ENCODE measurements around the gene ADGRV1.

ADGRV1 gene

DNA sequence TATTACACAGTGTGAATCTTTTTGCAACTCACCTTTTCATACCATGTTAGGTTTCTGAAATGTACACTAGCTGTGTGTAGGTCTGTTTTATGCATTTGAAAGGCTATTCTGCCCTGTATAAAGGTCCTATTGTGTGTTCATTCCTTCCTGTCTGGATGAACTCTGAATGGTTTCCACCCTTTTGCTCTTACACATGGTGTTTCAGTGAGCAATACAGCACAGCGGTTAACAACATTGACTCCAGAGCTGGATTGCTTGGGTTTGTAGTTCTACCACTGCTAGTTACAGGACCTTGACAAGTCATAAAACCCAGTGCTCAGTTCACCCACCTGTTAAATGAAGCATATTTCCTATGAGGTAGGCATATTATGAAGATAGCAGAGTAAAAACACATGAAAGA lies 331.6 kb downstream of the ADGRV1 start:
- TF ChIP-seq FOXP2 (optimal IDR thresholded peaks at IDR 0.05; ENCODE audit: borderline replicate concordance, extremely low read depth, extremely low read length, insufficient read depth) = no peak
- TF ChIP-seq TAF1 (IDR thresholded peaks at IDR 0.05; ENCODE audit: borderline replicate concordance, insufficient read depth, low read length) = no peak
- TF ChIP-seq, protein P1, sequence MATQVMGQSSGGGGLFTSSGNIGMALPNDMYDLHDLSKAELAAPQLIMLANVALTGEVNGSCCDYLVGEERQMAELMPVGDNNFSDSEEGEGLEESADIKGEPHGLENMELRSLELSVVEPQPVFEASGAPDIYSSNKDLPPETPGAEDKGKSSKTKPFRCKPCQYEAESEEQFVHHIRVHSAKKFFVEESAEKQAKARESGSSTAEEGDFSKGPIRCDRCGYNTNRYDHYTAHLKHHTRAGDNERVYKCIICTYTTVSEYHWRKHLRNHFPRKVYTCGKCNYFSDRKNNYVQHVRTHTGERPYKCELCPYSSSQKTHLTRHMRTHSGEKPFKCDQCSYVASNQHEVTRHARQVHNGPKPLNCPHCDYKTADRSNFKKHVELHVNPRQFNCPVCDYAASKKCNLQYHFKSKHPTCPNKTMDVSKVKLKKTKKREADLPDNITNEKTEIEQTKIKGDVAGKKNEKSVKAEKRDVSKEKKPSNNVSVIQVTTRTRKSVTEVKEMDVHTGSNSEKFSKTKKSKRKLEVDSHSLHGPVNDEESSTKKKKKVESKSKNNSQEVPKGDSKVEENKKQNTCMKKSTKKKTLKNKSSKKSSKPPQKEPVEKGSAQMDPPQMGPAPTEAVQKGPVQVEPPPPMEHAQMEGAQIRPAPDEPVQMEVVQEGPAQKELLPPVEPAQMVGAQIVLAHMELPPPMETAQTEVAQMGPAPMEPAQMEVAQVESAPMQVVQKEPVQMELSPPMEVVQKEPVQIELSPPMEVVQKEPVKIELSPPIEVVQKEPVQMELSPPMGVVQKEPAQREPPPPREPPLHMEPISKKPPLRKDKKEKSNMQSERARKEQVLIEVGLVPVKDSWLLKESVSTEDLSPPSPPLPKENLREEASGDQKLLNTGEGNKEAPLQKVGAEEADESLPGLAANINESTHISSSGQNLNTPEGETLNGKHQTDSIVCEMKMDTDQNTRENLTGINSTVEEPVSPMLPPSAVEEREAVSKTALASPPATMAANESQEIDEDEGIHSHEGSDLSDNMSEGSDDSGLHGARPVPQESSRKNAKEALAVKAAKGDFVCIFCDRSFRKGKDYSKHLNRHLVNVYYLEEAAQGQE (IDR thresholded peaks at IDR 0.05; ENCODE audit: insufficient read depth in 1 of 2, low read depth in 2 of 2, low read length in 2 of 2) = no peak
- no peak for TF ChIP-seq POLR2AphosphoS5 (IDR thresholded peaks at IDR 0.05; ENCODE audit: low read depth, low read length)
- no peak for TF ChIP-seq SIN3A (IDR thresholded peaks at IDR 0.05; ENCODE audit: borderline replicate concordance, insufficient read depth, low read length)

DNA sequence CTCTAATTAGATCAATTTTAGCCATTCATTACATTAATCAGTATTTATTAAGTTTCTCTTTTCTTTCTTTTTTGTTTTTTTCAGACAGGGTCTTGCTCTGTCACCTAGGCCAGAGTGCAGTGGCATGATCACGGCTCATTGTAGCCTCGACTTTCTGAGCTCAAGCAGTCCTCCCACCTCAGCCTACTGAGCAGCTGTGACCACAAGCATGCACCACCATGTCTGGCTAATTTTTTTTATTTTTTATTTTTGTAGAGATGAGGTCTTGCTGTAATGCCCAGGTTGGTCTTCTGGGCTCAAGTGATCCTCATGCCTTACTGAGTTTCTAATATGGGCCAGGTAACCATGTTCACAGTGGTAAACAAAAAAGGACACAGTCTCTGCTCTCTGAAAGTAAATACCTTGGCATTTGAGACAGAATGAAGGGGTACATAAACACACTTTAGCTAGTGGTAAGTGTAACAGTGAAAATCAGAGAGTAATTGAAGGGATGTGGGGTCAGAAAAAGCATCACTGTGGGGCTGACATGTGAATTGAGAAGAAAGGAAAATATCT lies 336.3 kb downstream of the ADGRV1 start:
- TF ChIP-seq TAF1 (IDR thresholded peaks at IDR 0.05; ENCODE audit: borderline replicate concordance, insufficient read depth, low read length) (no peak), POLR2AphosphoS5 (IDR thresholded peaks at IDR 0.05; ENCODE audit: low read depth, low read length) (no peak)

DNA sequence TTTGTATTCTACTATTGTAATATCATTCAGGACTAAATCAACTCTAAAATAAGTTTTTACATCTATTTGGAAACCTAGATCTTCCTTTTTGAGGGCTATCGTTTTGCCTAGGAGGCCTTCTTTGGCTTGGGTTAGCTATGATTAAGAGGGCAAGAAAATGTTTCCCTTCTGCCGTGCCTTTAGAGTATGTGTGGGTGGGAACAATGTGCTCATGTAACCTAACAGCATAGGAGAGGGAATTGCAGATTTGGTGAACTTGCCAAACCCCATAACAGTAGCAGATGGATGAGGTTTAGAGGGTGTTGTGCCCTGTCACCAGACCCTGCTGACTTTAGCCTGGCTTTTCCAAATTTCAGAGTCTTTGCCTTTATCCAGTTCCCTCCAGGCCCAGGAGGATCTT lies 339.0 kb downstream of the ADGRV1 start:
- no peak for TF ChIP-seq FOXP2 (optimal IDR thresholded peaks at IDR 0.05; ENCODE audit: borderline replicate concordance, extremely low read depth, extremely low read length, insufficient read depth)
- no peak for TF ChIP-seq TAF1 (IDR thresholded peaks at IDR 0.05; ENCODE audit: borderline replicate concordance, insufficient read depth, low read length)
- no peak for TF ChIP-seq POLR2AphosphoS5 (IDR thresholded peaks at IDR 0.05; ENCODE audit: low read depth, low read length)
- TF ChIP-seq, protein P1 (IDR thresholded peaks at IDR 0.05; ENCODE audit: insufficient read depth in 1 of 2, low read depth in 2 of 2, low read length in 2 of 2) = no peak
- TF ChIP-seq SIN3A (IDR thresholded peaks at IDR 0.05; ENCODE audit: borderline replicate concordance, insufficient read depth, low read length) = no peak

DNA sequence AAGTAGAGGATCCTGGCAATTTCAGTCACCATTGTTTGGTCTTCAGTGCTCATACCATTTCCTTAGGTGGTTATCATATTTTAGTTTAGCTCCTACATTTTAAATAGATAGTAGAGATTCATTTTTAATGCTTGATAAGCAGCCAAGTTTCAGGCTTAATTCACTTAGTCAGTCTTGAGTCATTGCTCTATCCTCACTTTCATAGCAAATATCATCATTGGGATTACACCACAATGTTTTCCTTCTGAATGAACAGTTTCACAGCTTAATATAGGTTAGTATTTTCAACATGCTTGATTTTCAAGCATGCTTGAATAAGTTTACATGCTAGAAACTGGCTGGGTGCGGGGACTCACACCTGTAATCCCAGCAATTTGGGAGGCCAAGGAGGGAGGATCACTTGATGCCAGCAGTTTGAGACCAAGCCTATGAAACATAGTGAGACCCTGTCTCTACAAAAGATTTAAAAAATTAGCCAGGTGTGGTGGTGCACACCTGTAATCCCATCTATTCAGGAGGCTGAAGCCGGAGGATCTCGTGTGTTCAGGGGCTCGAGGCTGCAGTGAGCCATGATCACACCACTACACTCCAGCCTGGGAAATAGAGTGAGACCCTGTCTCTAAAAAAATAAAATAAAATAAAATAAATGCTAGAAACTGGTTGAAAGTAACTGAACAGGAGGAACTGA lies 339.9 kb downstream of the ADGRV1 start:
- TF ChIP-seq TAF1 (IDR thresholded peaks at IDR 0.05; ENCODE audit: borderline replicate concordance, insufficient read depth, low read length) (no peak), FOXP2 (optimal IDR thresholded peaks at IDR 0.05; ENCODE audit: borderline replicate concordance, extremely low read depth, extremely low read length, insufficient read depth) (no peak), SIN3A (IDR thresholded peaks at IDR 0.05; ENCODE audit: borderline replicate concordance, insufficient read depth, low read length) (no peak), POLR2AphosphoS5 (IDR thresholded peaks at IDR 0.05; ENCODE audit: low read depth, low read length) (no peak)
- TF ChIP-seq, protein P1 (IDR thresholded peaks at IDR 0.05; ENCODE audit: insufficient read depth in 1 of 2, low read depth in 2 of 2, low read length in 2 of 2) = no peak

DNA sequence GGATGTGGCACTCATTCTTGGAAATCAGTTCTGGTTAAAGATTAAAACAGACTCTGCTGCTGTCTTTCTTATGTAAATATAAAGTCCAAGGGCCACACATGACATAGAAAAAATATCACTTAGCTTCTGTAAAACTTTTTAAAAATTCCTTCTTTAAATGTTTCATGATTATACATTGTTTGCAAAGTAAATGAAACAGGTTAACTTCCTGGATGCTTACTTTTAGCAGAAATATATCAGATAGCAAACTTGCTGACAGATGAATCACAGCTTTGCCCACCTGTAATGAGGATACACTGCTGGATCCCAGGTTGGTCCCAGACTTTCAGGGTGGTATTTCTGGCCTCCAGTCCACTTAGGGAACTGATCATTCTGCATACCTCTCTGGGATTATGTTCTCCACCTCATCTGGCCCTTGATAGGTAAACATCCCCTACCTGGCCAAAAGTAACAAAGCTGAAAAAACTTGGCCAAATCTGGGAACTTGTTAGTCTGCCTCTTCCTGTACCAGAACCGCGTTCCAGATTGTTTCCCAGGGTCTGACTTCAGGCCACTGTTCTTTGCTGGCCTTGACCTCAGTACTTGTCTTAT lies 340.5 kb downstream of the ADGRV1 start:
- TF ChIP-seq TAF1 (IDR thresholded peaks at IDR 0.05; ENCODE audit: borderline replicate concordance, insufficient read depth, low read length) (no peak), SIN3A (IDR thresholded peaks at IDR 0.05; ENCODE audit: borderline replicate concordance, insufficient read depth, low read length) (no peak), FOXP2 (optimal IDR thresholded peaks at IDR 0.05; ENCODE audit: borderline replicate concordance, extremely low read depth, extremely low read length, insufficient read depth) (no peak), POLR2AphosphoS5 (IDR thresholded peaks at IDR 0.05; ENCODE audit: low read depth, low read length) (no peak)
- TF ChIP-seq, protein P1 (IDR thresholded peaks at IDR 0.05; ENCODE audit: insufficient read depth in 1 of 2, low read depth in 2 of 2, low read length in 2 of 2) = no peak

Measured in PFSK-1 (cell line).